Hypothalamus (tissue), 51 donors: ENCODE results near the gene FUT8.

ENCODE experiments used
- DNase-seq, 51 donors: peaks; one replicate each; lab custom pipeline; 2025; lab: John Stamatoyannopoulos, UW

FUT8 gene

DNA sequence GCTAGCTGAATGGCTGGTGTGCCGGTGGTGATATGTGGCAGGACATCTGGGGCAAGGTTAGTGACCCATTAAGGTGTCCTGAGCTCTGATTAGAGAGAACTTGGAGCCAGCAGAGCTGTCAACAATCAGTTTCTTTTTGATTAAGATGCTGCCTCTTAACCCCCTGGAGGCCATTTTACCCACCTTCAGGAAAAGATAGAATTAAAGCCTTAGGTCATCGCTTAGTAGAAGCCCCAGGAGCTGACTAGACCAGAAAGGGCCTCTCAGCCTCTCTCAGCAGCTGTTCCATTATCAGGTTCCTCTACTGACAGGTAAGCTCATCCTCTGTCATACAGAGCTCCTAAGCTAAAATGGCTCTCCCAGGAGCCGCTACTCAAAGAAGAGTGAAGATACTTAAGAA, 339.0 kb downstream of the FUT8 start:
- no peak for DNase-seq

DNA sequence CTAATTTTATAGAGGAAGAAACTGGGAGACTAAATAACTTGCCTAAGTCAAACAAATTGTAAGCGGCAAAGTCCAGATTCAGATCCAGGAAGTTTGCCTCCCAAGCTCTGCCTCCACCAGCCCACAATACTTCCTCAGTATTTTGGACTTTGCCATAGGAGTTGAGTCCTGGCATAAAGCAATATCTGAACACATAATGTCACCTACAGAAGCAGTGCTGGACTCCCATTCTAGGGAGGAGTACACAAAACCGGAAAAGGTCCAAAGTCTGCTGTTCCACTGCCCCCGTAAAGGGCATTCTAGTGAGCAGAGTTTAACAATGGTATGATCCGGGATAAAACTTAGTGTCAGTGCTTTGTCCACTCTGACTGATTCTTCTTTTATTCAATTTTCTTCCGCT, 340.5 kb downstream of the FUT8 start:
- no peak for DNase-seq

- DNase-seq: no peak
Observed at GRCh38 chr14:65755331-65755730, 342.8 kb downstream of the FUT8 start.

GRCh38 chr14:65756880-65757279, 344.4 kb downstream of the FUT8 start:
- no peak for DNase-seq

GRCh38 chr14:65769151-65769550, 356.6 kb downstream of the FUT8 start:
- peak in 1 of 51 donors; percentile 6 for DNase-seq

GRCh38 chr14:65770681-65771080, 358.2 kb downstream of the FUT8 start:
- no peak for DNase-seq

GRCh38 chr14:65771271-65771670, 358.7 kb downstream of the FUT8 start:
- no peak for DNase-seq

- DNase-seq: no peak
Observed at GRCh38 chr14:65772466-65772865, 359.9 kb downstream of the FUT8 start.

DNA sequence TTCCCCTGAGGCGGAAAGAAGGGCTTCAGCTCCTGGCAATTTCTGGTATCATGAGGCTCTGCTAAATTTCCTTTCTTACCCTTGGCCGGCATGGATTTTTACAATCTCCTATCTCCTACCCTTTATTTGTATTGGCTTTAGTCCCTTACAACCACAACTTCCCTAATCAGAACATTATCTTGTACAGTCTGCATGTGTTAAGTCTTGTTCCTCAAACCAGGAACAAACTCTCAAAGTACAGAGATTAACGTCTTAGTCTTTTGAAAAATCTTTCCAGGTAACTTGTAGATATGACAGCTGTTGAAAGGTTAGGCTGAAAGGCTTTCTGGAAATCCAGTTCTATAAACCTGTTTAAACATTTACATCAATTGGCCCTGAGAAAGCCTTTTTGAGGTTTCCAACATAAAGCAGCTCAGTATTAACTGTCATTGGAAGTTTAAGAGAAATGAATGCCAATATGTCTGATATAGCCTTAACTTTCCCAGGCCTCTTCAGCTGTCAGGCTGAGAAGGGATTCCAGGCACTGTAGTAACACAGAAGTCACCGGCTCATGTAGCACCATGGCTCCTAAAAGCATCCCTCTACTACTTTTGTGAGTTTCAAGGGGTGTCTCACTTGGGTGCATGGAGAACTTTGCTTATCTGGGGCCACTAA, 360.5 kb downstream of the FUT8 start:
- DNase-seq: no peak

GRCh38 chr14:65774041-65774440, 361.5 kb downstream of the FUT8 start:
- DNase-seq: no peak

DNA sequence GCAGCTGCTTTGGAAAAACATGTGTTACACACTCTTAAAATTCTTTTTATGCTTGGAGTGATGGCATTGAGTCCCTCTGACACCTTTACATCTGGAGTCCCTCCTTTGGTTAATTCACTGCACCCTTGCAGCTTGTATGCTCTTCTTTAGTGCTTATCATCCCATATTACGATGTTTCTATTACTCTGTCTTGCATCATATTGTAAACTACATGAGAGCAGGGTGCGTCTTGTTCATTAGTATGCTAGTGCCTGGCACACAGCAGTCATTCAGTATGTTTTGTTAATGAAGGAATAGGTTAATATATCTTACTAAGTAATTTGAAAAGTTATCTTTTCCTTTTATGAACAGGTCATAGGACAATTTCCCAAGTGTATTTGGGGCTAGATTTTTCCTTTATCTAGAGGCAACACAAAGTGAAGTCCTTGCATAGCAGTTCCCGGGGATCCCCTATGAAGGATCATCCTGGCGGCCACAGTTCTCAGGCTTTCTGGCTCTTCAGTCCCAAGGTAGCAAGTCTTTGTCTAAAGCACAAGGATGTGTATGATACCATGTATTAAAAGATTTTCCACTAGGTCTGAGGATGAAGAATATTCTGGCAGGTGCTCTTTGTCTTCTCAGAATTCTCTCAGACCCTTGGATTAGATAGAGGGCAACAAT, 363.8 kb downstream of the FUT8 start:
- DNase-seq: no peak

DNA sequence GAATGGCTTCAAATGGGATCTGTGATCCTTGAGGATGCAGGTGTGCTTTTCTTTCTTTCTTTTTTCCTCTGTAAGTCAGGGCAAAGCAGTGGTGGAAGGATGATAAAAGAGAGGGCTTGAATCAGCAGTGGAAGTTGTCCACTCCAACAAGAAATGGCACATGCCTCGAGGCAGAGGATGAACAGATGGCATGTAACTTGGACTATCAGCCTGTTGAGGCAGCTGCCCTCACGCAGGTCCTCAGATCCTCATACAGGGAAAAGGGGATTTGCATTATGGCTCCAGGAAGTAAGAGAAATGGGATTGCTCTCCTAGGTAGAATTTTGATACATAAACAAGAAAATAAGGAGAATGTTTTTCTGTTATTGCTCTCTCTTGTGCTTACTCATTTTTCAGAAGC, 368.0 kb downstream of the FUT8 start:
- DNase-seq: no peak

GRCh38 chr14:65783101-65783500, 370.6 kb downstream of the FUT8 start:
- no peak for DNase-seq

DNA sequence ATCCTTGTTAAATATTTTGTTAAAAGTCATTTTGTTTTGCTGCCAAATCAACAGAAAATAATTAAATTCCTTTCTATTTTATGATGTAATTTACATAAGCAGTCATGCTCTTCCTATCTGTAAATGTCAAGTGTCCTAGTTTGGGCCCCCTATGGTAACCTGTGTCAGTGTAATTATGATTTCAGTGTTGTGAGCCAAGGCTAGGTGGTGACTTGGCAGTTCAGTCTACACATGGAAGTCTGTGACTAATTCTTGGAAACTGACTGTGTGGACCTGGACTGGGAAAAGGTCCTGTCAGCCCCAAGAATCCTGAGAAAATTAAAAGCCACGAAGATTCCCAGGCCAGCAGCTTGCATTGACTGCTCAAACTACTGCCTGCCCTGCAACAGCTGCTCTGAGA, 371.0 kb downstream of the FUT8 start:
- DNase-seq: no peak

DNA sequence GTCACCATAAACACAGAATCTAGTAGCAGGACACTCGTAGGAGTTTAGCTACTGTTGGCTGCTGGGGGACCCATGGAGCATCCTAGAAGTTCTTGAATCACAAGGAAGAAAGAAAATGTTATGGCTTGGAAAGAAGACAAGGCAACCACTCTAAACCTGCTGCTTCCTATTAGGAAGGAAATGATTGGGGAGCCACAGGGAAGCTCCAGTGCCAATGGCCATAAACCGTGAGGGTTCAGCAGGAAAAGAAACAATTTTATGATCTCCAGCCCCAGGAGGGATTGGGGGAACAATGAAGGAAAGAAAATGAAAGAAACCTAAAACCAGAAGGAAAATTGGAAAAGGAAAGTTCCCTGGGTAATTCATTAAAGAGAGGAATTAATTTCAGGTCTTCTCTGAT, 372.0 kb downstream of the FUT8 start:
- no peak for DNase-seq

GRCh38 chr14:65787461-65787860, 374.9 kb downstream of the FUT8 start:
- no peak for DNase-seq

GRCh38 chr14:65788876-65789275, 376.3 kb downstream of the FUT8 start:
- no peak for DNase-seq

DNA sequence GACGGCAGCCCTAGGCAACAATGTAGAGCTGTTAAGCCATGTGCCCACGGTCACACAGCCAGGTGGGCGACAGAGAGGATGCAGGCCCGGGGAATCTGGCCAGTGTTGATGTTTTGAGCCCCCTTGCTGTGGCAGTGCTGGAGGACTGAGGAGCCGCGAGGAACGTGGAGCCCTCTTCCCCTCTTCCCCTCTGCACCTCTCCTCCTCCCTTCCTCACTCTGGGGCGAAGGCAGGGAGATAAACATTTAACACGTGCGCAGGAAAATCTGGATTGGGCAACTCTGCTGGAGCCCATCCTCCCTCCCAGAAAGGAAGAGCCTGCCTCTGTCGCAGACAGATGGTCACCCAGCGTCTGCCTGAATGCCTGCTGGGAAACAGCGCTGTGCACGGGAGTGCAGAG, 376.8 kb downstream of the FUT8 start:
- no peak for DNase-seq

DNA sequence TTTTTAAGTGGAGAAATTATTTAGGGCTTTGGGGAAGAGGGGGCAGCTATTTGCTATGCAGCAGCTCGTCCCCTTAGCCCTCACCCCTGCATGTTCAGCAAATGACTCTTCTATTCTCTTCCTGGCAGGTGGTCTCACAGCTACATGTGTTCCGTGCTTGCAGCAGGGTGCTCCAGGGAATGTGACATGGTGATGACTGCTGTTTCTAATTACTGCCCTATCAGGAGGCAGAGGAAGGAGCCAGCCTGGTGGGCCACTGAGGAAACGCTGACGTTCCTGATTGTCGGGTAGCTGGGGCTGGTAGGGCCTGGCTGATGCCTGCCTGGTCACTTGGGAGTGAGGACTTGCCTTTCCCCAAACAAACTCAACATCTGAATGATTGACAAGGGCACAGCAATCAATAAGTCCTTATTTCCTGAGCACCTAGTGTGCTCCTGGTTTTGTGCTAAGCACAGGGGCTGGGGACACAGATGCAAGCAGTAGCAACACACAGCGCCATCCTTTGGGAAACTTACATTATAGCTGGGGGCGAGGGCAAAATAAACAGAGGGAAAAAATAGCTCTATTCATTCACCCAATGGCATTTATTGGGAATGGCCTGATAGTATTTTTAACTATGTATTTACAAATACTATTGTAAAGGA, 377.8 kb downstream of the FUT8 start:
- DNase-seq: no peak

DNA sequence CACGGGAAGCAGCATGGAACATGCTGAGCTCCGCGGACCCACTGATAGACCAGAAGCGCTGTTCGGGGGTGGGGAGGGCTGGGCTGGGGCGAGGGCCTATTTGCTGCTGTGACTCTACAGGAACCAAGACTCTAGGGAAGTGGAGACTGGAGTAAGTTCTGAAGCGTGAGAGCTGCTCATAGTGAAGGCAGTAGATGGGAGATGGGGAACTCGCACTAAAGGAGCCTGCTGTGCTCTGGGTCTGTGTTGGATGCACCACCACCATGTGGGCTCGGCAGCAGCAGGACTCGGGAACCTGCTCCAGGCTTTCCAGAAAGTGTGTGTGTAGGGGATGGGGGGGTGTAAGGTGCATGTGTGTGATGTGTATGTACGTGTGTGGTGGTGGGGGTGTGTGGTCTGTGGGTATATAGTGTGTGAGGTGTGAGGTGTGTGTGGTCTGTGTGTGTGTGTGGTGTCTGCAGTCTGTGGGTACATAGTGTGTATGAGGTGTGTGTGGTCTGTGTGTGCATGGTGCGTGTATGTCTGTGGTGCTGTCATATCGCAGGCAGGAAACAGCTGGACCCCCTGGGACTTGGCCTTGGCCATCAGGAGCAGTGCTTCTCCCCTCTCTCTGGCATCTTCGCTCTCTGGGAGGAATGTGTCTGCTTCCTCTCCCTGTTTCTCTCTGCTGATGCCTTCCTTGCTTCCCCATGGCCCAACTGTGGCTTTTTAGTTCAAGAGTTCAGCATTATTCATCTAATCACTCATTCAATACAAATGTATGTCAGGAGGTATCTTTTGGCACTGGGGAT, 378.9 kb downstream of the FUT8 start:
- peak in 1 of 51 donors; percentile 3 for DNase-seq

DNA sequence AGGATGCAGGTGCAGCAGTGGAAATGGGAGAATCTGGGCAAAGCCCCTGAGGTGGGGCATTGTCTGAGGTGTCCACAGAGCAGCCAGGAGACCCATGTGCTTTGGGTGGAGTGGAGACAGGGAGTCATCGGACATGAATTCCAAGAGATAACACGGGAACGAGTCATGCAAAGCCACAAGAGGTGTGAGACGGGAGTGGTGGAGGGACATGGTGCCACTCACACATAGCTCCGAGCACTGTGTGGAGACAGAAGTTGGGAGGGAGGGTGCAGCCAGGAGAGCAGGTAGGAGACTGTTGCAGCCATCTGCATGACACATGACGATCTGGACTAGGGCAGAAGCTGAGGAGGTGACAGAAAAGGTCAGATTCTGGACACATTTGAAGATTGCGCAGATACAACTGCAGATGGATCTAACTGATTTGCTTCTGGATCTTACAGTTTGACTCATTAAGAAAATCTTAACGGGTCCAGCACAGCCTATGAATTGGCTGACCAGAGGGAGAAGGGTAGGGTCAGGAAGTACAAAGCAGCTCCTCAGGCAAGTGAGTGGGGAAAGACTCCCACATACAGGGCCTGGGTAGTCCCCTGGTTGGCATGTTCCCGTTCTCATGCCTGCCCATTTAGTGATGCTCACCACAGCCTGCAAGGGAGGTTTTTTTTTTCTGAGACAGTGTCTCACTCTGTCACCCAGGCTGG, 379.8 kb downstream of the FUT8 start:
- DNase-seq: no peak
